ENCODE results near the gene PGM3. TPM values are rescaled to one million over a fixed set of nuclear protein-coding genes. Genes with fewer than 3 reads are reported as not detected.

Gene PGM3
- polyA plus RNA-seq, 1 of the 3 experiments (the other 2 are of a cell fraction): 24.2 TPM

- CTCF ChIA-PET: interaction anchor here (0.7 to 3.1 kb wide), 3 partner anchors 159 to 293 kb away, joined by 3 to 17 read pairs (median 12); partner anchors contain the start of gene DOP1A
These were observed 33.5 kb upstream of the PGM3 start for GRCh38 chr6:83226517-83226916.

GRCh38 chr6:83221889-83222479, 28.9 kb upstream of the PGM3 start:
- H3K36me3 ChIP-seq (replicated peaks in 1 of 2; ENCODE audit: control insufficient read depth in 1 of 2, insufficient read depth in 2 of 2, low read length in 1 of 2): peaks cover 0 to 3% of the 10 kb centered on the region in 2 experiments
- no peaks in the 10 kb centered on the region for H3K27me3 ChIP-seq (ENCODE audit: insufficient read depth)
- H3K4me3 ChIP-seq (ENCODE audit: low read depth in 2 of 2, low read length in 1 of 2): no peak overlapping the region; a peak in 1 of 4 replicates
- no peaks in the 10 kb centered on the region for H3K9me2 ChIP-seq
- no peak overlapping the region for H3K9ac ChIP-seq
- ChIA-PET POLR2A (no interaction called here), CTCF (interaction anchor here (0.6 to 13.0 kb wide), 53 partner anchors 9 to 1746 kb away, joined by 3 to 328 read pairs (median 4); partner anchors contain the start of genes CYB5R4, DOP1A, PRSS35 and RWDD2A)
- no peaks in the 10 kb centered on the region for H3K9me3 ChIP-seq
- H4K20me1 ChIP-seq (ENCODE audit: insufficient read depth): no peaks in the 10 kb centered on the region
- H3F3A ChIP-seq (replicated peaks; ENCODE audit: insufficient read depth): peaks cover 4% of the 10 kb centered on the region
- H3K4me2 ChIP-seq: no peak overlapping the region
- no peak overlapping the region for H2AFZ ChIP-seq (ENCODE audit: low read depth)
- TF ChIP-seq SMC3 (IDR thresholded peaks at IDR 0.05; ENCODE audit: low read depth, low read length) (peak; percentile 61), MAX (IDR thresholded peaks at IDR 0.05; ENCODE audit: low read depth) (no peak), RAD21 (IDR thresholded peaks at IDR 0.05; ENCODE audit: low read length) (peak; percentile 80), CTCF (IDR thresholded peaks at IDR 0.05) (peak; percentile 77), MEF2A (IDR thresholded peaks at IDR 0.05; ENCODE audit: borderline replicate concordance, low read depth) (no peak), NFIC (IDR thresholded peaks at IDR 0.05; ENCODE audit: borderline replicate concordance) (no peak), MXI1 (IDR thresholded peaks at IDR 0.05; ENCODE audit: low read depth, low read length) (no peak)
- H3K79me2 ChIP-seq (ENCODE audit: insufficient read depth): no peaks in the 10 kb centered on the region
- H3K27ac ChIP-seq (ENCODE audit: low read depth in 2 of 2, low read length in 1 of 2): no peak overlapping the region
- WGBS (ENCODE audit: low lambda C conversion rate): 35% methylated on average over 3 of the region's 3 CpGs
- peak; percentile 28 for DNase-seq
- peaks cover 0 to 1% of the 10 kb centered on the region in 2 experiments; a peak in 1 of 4 replicates for H3K4me1 ChIP-seq (ENCODE audit: control insufficient read depth in 1 of 2, insufficient read depth in 2 of 2, low read depth in 1 of 2, low read length in 1 of 2)

More at GRCh38 chr6:83226517-83226916, 33.5 kb upstream of the PGM3 start:
- POLR2A ChIA-PET: no interaction called here
- no peaks in the 10 kb centered on the region for H3K79me2 ChIP-seq (ENCODE audit: insufficient read depth)
- H3K9me3 ChIP-seq: no peaks in the 10 kb centered on the region
- H3K9ac ChIP-seq: no peak overlapping the region
- H3F3A ChIP-seq (replicated peaks; ENCODE audit: insufficient read depth): peaks cover 8% of the 10 kb centered on the region
- H3K4me2 ChIP-seq: no peak overlapping the region
- no peak overlapping the region for H3K4me3 ChIP-seq (ENCODE audit: low read depth in 2 of 2, low read length in 1 of 2)
- H3K4me1 ChIP-seq (ENCODE audit: control insufficient read depth in 1 of 2, insufficient read depth in 2 of 2, low read depth in 1 of 2, low read length in 1 of 2): no peaks in the 10 kb centered on the region; a peak in 1 of 4 replicates
- 52% methylated on average over 1 of the region's 1 CpG for WGBS (ENCODE audit: low lambda C conversion rate)
- TF ChIP-seq TEAD4 (IDR thresholded peaks at IDR 0.05; ENCODE audit: borderline replicate concordance, insufficient read depth) (no peak), GATA2 (CRISPR knock-in tag; IDR thresholded peaks at IDR 0.05) (no peak), MEF2A (IDR thresholded peaks at IDR 0.05; ENCODE audit: borderline replicate concordance, low read depth) (no peak), JUND (IDR thresholded peaks at IDR 0.05) (no peak), PBX3 (IDR thresholded peaks at IDR 0.05) (peak; percentile 16; the same call in 1 of the 2 replicates), GABPA (IDR thresholded peaks at IDR 0.05; ENCODE audit: low read depth) (no peak), NRF1 (IDR thresholded peaks at IDR 0.05; ENCODE audit: low read depth, low read length) (no peak)
- H3K27ac ChIP-seq (ENCODE audit: low read depth in 2 of 2, low read length in 1 of 2): peak overlapping the region in 1 of 2 experiments; percentile 20; a peak in 1 of 4 replicates
- peaks cover 0 to 7% of the 10 kb centered on the region in 2 experiments for H3K36me3 ChIP-seq (replicated peaks in 1 of 2; ENCODE audit: control insufficient read depth in 1 of 2, insufficient read depth in 2 of 2, low read length in 1 of 2)
- no peaks in the 10 kb centered on the region for H4K20me1 ChIP-seq (ENCODE audit: insufficient read depth)
- H2AFZ ChIP-seq (ENCODE audit: low read depth): no peak overlapping the region
- no peak for DNase-seq
- no peaks in the 10 kb centered on the region for H3K27me3 ChIP-seq (ENCODE audit: insufficient read depth)
- H3K9me2 ChIP-seq: no peaks in the 10 kb centered on the region
